Non-pigmented ciliary epithelial cell (primary cell): ENCODE data around the gene CUX1.
A peak's percentile ranks its signal among the peaks of the same experiment; 100 is the strongest.

Experiments
- DNase-seq: peaks from one replicate; pipeline ENCODE4 v3.0.0-alpha.2; 2010; ENCODE audit warnings: low read depth

Gene CUX1

GRCh38 chr7:101896316-101896715, 78.9 kb downstream of the CUX1 start:
- DNase-seq: no peak

- no peak for DNase-seq
These were observed 79.5 kb downstream of the CUX1 start for GRCh38 chr7:101896941-101897340.

- DNase-seq: no peak
These were observed 80.7 kb downstream of the CUX1 start for GRCh38 chr7:101898106-101898505.

DNA sequence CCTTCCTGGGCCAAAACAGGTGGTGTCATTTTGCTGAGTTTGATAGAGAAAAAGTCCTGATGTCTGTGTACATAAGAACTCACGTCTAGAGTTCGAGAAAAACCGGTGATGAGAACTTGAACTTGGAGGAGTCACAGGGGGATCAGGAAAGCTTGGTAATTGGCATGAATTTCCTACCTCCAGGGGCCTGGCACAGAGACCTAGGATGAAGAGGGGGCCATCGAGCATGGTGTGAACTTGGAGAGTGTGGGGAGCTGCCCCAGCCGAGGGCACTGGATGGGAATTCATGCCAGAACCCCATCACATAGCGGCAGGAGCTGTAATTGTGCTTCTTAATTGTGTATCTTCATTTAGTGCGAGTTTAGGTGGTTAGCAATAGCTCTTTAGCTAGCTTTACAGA, 82.2 kb downstream of the CUX1 start:
- DNase-seq: no peak

- no peak for DNase-seq
These were observed 82.7 kb downstream of the CUX1 start for GRCh38 chr7:101900103-101900502.

DNA sequence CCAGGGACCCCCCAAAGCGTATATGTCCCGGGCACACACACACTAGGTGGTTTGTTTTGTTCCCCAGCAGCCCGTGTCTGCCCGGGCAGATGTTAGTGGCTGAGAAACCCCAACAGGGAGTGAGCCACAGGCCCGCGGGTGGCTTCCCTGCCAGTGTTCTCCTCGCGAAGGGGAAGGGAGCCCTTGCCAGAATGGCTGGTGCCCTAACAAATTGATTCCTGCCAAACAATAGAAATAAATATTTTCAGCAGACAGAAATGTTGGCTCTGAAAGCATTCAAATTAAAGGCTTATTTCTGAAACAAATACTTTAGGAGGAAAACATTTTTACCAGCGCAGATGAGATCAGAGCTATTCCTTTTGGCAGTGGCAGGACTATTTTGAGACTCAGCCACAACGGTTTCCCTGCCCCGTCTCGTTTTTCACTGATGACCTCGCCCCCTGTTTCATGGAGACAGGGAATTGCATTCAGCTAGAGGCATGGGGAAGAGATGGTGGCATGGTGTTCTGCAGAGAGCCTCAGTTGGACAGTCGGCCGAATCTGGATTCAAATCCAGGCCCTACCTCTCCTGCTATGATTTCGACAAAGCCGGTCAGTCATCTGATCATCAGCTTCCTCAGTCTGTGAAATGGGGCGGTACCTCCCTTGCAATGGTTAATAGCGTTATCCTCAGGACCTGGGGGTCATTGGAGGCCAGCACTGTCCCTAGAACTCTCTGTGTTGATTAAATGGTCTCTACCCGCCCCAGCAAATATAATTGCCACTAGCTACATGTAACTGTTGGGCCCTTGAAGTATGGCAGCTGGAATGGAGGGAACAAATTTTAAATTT, 84.5 kb downstream of the CUX1 start:
- DNase-seq: no peak

DNA sequence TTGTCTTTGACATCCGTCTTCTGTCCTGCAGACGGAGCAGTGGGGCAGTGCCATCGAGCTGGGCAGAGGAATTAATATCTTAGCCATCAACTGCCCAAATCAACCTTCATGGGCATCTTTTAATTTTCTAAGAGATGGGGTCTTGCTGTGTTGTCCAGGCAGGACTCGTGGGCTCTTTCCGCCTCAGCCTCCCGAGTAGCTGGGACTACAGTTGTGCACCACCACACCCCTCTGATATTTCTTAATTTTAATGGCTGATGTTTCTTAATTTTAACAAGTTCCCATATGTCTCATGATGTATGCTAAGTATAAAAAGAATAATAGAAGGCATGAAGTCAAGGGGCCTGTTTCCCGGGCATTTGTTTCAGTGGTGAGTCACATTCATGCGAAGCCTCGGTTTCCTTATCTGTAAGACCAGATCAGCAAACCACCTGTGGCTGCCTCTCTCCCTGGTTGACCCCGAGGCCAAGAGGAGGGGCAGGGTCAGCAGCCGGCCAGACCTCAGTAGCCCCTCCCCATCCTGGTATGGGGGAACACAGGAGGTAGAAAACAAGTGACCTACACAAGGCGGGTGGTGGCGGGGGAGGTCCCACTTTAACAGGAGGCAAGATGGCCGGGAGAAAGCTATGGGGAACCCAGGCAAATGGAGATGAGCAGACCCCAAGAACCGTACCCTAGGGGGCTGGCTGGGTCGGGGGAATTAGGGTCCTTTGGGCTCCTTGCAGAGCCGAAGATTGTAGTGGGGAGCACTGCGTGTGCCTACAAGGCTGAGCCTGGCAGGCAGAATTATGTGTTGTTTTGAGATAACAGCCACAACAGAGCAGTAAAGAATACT, 85.5 kb downstream of the CUX1 start:
- DNase-seq: no peak

GRCh38 chr7:101903515-101903868, 86.1 kb downstream of the CUX1 start:
- DNase-seq: no peak

DNA sequence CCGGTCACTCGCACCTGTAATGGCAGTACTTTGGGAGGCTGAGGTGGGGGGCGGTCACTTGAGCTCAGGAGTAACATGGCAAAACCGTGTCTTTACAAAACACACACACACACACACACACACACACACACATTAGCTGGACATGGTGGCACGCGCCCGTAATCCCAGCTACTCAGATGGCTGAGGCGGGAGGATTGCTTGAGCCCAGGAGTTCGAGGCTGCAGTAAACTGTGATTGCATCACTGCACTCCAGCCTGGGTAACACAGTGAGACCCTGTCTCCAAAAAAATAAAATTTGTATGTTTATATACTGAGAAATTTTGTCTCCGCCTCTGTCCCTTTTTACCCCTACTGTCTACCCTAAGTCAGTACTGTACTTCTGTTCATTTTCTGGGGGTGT, 86.6 kb downstream of the CUX1 start:
- DNase-seq: no peak

DNA sequence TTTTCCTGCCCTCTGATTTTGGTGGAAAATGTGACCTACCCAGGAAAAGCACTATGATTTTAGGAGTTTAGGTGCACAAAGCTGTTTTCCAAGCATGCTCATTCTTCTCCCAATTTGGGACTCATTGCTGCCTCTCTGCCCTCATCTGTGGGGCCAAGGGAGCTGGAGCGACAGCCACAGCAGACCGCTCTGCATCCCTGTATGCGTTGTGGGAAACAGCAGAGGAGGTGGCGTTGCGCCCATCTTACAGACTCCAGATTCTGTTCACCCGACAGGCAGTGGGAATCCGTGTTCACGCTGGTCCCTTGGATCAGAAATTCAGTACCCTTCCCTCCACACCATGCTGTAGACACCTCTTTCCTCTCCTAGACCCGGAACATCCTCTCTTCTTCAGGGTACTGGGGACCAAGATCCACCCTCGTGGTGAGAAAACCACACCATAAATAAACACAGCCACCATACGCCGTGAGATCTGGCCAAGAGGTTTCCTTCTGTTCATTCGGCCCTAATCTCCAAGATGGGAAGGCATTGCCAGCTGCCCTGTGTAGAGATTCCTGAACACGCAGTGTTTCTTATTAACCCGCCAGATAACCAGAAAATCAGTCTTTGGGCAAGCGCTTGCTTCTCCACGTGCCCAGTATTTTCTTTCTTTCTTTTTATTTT, 87.9 kb downstream of the CUX1 start:
- no peak for DNase-seq

GRCh38 chr7:101906291-101907240, 89.1 kb downstream of the CUX1 start:
- DNase-seq: no peak

DNA sequence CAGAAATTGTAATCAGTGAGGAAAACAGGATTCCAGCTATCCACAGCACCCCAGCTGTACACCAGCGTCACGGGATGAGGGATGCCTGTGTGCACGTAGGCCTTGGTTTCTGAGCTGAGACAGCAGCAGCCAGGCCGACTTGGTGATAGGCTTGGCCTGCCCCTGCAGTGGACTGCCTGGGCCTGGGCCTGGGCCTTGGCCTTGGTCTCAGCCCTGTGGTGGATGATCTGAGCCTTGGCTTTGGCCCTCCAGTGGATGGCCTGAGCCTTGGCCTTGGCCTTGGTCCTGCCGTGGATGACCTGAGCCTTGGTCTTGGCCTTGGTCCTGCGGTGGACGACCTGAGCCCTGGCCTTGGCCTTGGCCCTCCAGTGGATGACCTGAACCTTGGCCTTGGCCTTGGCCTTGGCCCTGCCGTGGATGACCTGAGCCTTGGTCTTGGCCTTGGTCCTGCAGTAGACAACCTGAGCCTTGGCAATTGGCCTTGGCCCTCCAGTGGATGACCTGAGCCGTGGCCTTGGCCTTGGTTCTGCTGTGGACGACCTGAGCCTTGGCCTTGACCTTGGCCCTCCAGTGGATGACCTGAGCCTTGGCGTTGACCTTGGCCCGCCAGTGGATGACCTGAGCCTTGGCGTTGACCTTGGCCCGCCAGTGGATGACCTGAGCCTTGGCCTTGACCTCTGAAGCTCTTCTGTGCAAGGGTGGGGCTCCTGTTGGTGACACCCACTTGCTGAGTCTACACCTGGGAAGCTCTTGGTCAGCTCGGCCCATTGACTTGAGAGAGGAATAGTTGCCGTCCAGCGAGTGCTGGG, 93.8 kb downstream of the CUX1 start:
- DNase-seq: no peak

GRCh38 chr7:101911800-101912715, 94.6 kb downstream of the CUX1 start:
- DNase-seq: peak; percentile 44

- no peak for DNase-seq
These were observed 95.3 kb downstream of the CUX1 start for GRCh38 chr7:101912716-101913110.

DNA sequence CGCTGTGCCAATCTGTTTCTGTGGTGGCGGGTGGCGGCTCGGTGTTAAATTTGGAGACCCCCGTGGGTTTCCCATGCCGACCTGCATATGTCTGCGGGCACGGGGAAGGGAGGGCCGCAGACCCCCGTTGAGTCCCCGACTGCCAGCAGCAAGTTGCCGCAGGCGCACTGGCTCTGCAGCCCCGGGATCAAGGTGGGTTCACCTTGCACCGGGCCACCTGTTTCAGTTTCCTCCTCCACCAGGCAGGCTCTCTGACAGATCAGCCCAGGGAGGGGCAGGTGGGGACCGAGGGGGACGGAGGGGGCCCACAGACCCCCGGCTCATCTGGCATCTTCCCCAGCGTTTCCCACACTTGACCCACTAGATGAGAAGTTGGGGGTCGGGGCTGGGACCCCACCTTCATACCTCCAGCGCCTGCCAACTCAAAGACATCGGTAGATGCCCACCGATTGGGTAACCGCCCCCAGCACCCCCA, 95.9 kb downstream of the CUX1 start:
- no peak for DNase-seq

GRCh38 chr7:101913851-101914250, 96.4 kb downstream of the CUX1 start:
- DNase-seq: no peak

DNA sequence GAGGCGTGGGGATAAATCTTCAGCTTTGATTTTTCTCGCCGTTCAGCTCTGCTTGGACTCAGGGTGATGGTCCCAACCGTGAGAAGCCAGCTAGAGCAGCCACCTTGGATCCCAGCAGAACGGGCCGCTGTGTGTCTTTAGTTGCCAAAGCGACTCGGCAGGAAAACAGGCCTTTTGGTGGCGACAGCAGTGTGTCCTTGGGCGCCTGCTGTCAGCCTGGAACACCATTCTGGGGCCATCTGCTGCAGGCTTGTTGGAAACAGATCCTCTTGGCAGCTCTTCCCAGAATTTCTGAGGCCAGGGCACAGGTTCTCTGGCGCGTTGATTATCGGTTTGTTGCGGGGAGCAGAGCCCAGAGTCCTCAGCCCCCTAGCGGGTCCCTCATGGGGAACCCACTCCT, 97.6 kb downstream of the CUX1 start:
- DNase-seq: no peak

DNA sequence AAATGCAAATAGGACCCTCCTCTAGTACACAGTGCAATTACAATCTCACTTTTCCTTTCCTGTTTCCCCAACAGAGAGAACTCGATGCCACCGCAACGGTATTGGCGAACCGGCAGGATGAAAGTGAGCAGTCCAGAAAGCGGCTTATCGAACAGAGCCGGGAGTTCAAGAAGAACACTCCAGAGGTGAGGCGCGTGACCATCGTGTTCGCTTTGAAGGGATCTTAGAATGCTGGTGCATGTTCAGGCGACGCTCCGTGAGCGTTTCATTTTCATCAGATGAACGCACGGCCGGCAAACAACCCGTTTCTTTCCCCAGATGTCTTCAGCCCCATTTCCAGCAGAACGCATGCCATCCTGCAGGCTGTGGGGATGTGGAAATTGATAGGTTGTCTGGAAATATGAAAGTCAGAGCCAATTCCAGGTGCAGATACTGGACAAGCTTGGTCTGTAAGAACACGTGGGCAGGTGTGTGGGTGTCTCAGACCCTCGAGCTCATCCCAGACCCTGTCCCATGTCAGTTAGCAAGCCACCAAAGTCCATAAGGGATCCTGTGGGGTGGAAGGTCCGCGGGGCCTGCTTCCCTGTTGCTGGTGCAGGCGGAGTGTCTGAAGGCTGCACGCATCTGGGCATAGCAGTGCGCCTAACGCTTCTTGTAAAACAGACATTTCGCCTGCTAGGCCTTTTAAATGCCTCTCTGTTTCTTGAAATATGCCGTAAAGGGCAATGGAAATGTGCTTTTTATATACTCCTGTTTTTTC, 98.8 kb downstream of the CUX1 start:
- DNase-seq: no peak

- DNase-seq: no peak
These were observed 99.5 kb downstream of the CUX1 start for GRCh38 chr7:101916876-101917275.
